ENCODE data around the gene NHS. TPM values are rescaled to one million over a fixed set of nuclear protein-coding genes. Genes with fewer than 3 reads are reported as not detected.

NHS gene
- total RNA-seq, 4 donors from 2014 or later: 6.9 to 16.9 (median 9.9) TPM

GRCh38 chrX:17592117-17592516, 217.1 kb downstream of the NHS start:
- H3K27me3 ChIP-seq: no peaks in the 10 kb centered on the region
- TF ChIP-seq CTCF (IDR thresholded peaks at IDR 0.05) (no peak), POLR2A (IDR thresholded peaks at IDR 0.05) (no peak)
- no peaks in the 10 kb centered on the region for H3K9me3 ChIP-seq
- WGBS, 2 donors: 10 to 18% methylated on average over 1 of the region's 1 CpG
- peak overlapping the region; percentile 38 to 68 (median 56) for H3K27ac ChIP-seq
- no peaks in the 10 kb centered on the region for H3K36me3 ChIP-seq
- no peak overlapping the region for H3K4me3 ChIP-seq (replicated peaks in 1 of 3)
- H3K4me1 ChIP-seq: peaks cover 4 to 10% of the 10 kb centered on the region in 2 donors
- peak; percentile 36 to 48 for DNase-seq
- intact Hi-C loops (cut with DNase I): no loop called here

GRCh38 chrX:17594693-17595092, 219.7 kb downstream of the NHS start:
- TF ChIP-seq POLR2A (IDR thresholded peaks at IDR 0.05) (no peak), CTCF (IDR thresholded peaks at IDR 0.05) (no peak)
- Histone ChIP-seq H3K36me3 (no peaks in the 10 kb centered on the region), H3K27me3 (no peaks in the 10 kb centered on the region), H3K4me3 (replicated peaks in 1 of 3) (no peak overlapping the region), H3K27ac (no peak overlapping the region), H3K4me1 (peaks cover 4 to 17% of the 10 kb centered on the region in 2 donors), H3K9me3 (no peaks in the 10 kb centered on the region)
- intact Hi-C loops (cut with DNase I): no loop called here
- DNase-seq: no peak
- WGBS, 2 donors: 96 to 100% methylated on average over 2 of the region's 2 CpGs

GRCh38 chrX:17595456-17596035, 220.5 kb downstream of the NHS start:
- no peak overlapping the region for H3K4me3 ChIP-seq (replicated peaks in 1 of 3)
- H3K9me3 ChIP-seq: no peaks in the 10 kb centered on the region
- no peaks in the 10 kb centered on the region for H3K36me3 ChIP-seq
- intact Hi-C loops (cut with DNase I): no loop called here
- WGBS, 2 donors: 86 to 93% methylated on average over 3 of the region's 3 CpGs
- DNase-seq: no peak
- no peaks in the 10 kb centered on the region for H3K27me3 ChIP-seq
- no peak overlapping the region for H3K27ac ChIP-seq
- H3K4me1 ChIP-seq: peaks cover 4 to 17% of the 10 kb centered on the region in 2 donors
- TF ChIP-seq CTCF (IDR thresholded peaks at IDR 0.05): no peak
- no peak for TF ChIP-seq POLR2A (IDR thresholded peaks at IDR 0.05)

GRCh38 chrX:17596061-17596460, 221.1 kb downstream of the NHS start:
- no peak for DNase-seq
- H3K4me3 ChIP-seq (replicated peaks in 1 of 3): no peak overlapping the region
- H3K4me1 ChIP-seq: peaks cover 4 to 17% of the 10 kb centered on the region in 2 donors
- no peaks in the 10 kb centered on the region for H3K9me3 ChIP-seq
- intact Hi-C loops (cut with DNase I): no loop called here
- no peaks in the 10 kb centered on the region for H3K36me3 ChIP-seq
- H3K27me3 ChIP-seq: no peaks in the 10 kb centered on the region
- H3K27ac ChIP-seq: no peak overlapping the region
- TF ChIP-seq CTCF (IDR thresholded peaks at IDR 0.05) (no peak), POLR2A (IDR thresholded peaks at IDR 0.05) (no peak)

- intact Hi-C loops (cut with DNase I): no loop called here
- Histone ChIP-seq H3K9me3 (no peaks in the 10 kb centered on the region), H3K27ac (no peak overlapping the region), H3K36me3 (no peaks in the 10 kb centered on the region), H3K4me1 (peaks cover 4 to 17% of the 10 kb centered on the region in 2 donors), H3K4me3 (replicated peaks in 1 of 3) (no peak overlapping the region), H3K27me3 (no peaks in the 10 kb centered on the region)
- 82 to 89% methylated on average over 8 to 9 of the region's 9 CpGs for WGBS, 2 donors
- no peak for DNase-seq
- no peak for TF ChIP-seq CTCF (IDR thresholded peaks at IDR 0.05)
- no peak for TF ChIP-seq POLR2A (IDR thresholded peaks at IDR 0.05)
These were observed 221.7 kb downstream of the NHS start for GRCh38 chrX:17596546-17597205.

Data from thyroid gland (tissue), 4 donors.